ENCODE measurements around the gene SREBF1.

The SREBF1 gene

GRCh38 chr17:17792037-17792550 lies 44.7 kb downstream of the SREBF1 start:
- DNase-seq = no peak

- no peak for DNase-seq
Measured at GRCh38 chr17:17790637-17791464, 45.9 kb downstream of the SREBF1 start.

GRCh38 chr17:17789828-17790636 lies 46.8 kb downstream of the SREBF1 start:
- DNase-seq = no peak

- DNase-seq = no peak
Measured at GRCh38 chr17:17789410-17789809, 47.4 kb downstream of the SREBF1 start.

- DNase-seq = no peak
Measured at GRCh38 chr17:17788967-17789366, 47.8 kb downstream of the SREBF1 start.

GRCh38 chr17:17787568-17787967 lies 49.2 kb downstream of the SREBF1 start:
- DNase-seq = no peak

GRCh38 chr17:17786998-17787397 lies 49.8 kb downstream of the SREBF1 start:
- DNase-seq = no peak

GRCh38 chr17:17785407-17785806 lies 51.4 kb downstream of the SREBF1 start:
- no peak for DNase-seq

GRCh38 chr17:17784657-17785267 lies 52.0 kb downstream of the SREBF1 start:
- no peak for DNase-seq

GRCh38 chr17:17783825-17784656 lies 52.7 kb downstream of the SREBF1 start:
- no peak for DNase-seq

- DNase-seq = peak; percentile 65
Measured at GRCh38 chr17:17783116-17783824, 53.5 kb downstream of the SREBF1 start.

GRCh38 chr17:17782523-17783115 lies 54.2 kb downstream of the SREBF1 start:
- peak; percentile 24 to 25 for DNase-seq

GRCh38 chr17:17781591-17782496 lies 54.9 kb downstream of the SREBF1 start:
- peak; percentile 17 to 29 for DNase-seq

GRCh38 chr17:17780922-17781590 lies 55.7 kb downstream of the SREBF1 start:
- no peak for DNase-seq

- DNase-seq = no peak
Measured at GRCh38 chr17:17779015-17779611, 57.7 kb downstream of the SREBF1 start.

- DNase-seq = no peak
Measured at GRCh38 chr17:17778308-17779014, 58.3 kb downstream of the SREBF1 start.

- no peak for DNase-seq
Measured at GRCh38 chr17:17776889-17777288, 59.9 kb downstream of the SREBF1 start.
